ENCODE data around the gene DOCK7.
A peak's percentile ranks its signal among the peaks of the same experiment; 100 is the strongest.
"Not testable (repeated sequence)": the region's sequence is repeated elsewhere in the genome, so short reads cannot be mapped to it uniquely, and the experiment has no call there.

Gene DOCK7

DNA sequence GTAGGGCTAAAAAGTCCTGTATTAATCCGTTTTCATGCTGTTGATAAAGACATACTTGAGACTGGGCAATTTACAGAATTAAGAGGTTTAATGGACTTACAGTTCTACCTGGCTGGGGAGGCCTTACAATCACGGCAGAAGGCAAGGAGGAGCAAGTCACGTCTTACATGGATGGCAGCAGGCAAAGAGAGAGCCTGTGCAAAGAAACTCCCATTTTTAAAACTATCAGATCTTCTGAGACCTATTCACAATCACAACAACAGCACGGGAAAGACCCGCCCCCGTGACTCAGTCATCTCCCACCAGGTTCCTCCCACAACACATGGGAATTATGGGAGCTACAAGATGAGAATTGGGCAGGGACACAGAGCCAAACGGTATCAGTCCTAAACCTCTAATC, 6.3 kb upstream of the DOCK7 start:
- not testable (repeated sequence) for DNase-seq (ENCODE audit: low spot score)

DNA sequence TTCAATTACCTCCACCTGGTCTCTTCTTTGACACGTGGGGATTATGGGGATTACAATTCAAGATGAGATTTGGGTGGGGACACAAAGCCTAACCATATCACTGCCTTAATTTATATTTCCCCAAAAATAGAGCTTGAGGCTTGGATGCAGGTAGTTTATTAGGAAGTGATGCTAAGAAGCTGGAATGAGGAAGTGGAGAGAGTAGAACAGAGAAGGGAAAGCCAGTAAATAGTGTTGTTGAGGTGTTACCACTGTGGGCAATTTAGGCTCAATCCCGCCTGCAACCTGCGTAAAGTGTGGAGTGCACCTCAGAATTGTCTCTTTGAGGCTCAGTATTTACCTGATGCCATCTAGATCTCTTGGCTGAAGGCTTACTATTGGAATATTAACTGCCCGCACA, 4.9 kb upstream of the DOCK7 start:
- DNase-seq (ENCODE audit: low spot score), result no peak

DNA sequence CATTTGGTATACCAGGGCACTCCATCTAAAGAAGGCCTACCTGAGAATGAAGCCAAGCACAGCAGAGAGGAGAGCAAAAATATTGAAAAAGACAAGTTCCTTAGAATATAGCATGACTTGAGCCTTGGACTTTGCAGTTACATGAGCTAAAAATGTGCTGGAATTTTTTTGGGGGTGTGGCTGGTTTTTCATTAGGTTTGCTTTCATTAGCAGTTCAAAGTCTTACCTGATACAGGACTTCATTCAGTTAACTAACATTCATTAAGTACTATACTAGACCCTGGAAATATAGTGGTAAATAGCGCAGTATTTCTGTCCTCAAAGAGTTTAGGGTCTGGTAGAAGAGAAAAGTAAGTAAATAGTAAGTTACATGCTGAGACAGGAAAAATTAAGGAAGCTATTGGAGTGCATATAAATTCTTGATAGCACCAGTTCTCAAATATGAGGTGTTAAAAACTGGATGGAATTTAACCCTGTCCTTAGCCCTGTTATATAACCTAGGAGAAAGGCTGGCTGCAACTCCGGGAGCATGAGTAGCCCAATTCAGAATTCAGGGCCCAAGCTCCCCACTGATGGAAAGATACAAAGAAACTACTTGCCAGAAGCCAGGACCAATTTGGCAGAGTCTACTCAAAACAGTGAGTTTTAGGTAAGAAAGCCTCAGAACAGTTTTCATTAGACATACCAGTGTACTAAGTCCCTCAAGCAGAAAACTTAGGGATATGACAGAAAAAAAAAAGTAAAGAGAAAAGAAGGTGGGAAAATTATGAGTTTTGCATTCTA, 3.1 kb upstream of the DOCK7 start:
- DNase-seq (ENCODE audit: low spot score), result no peak

DNA sequence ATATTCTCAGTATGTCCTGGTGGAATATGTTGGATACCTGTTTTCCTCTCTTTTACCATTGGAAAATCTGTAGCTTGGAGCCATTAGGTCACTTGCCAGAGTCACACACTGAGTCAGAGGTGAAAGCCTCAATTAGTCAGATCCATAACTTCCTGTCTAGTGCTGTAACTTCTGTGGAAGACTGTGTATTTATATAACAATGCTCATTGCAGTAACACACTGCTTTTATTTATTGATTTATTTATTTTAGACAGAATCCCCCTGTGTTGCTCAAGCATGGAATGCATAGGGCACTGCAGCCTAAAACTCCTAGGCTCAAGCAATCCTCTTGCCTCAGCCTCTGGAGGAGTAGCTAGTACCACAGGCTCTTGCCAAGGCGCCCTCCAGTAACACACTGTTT, 1.3 kb upstream of the DOCK7 start:
- peak; percentile 98 for DNase-seq (ENCODE audit: low spot score)

DNA sequence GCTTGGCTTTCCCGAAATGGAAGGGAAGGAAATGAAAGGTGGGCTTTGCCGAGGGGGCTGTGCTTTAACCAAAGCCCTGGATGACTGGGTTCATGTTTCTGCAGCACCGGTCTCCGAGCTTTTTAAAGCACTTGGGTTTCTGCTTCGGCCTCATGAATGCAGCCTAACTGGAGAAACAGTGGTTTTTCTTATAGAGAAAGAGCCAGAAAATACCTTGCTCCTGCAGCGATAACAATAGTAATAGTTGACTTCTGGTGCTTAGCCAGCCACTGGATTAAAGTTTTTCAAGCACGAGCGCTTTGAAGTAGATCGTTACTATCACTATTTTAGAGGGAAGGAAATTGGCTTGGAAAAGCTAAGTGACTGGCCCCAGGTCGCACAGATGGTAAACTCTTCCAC, 500 bp upstream of the DOCK7 start:
- DNase-seq (ENCODE audit: low spot score), result peak; percentile 70

DNA sequence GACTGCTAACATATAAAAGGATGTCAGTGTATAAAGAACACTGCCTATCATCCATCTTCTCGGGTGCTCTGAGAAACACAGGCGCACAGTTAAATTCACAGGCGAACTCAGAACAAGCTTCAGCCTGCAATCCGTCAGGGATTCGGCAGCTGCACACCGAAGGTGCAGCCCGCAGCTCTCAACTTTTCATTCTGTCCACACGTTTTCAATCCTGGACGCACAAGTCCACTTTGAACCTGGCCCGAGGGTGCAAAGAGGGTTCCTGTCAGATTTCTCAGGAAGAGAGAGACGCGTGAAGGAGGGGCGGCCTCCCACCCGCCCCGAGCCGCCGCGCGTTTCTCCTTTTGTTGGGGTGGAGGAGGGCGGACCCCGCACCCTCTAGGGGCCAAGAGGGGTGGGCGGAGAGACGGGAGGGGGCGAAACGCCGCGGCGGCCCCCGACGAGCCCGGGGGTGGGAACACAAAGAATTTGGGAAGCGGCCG, 724 bp downstream of the DOCK7 start:
- DNase-seq (ENCODE audit: low spot score), result peak; percentile 63

DNA sequence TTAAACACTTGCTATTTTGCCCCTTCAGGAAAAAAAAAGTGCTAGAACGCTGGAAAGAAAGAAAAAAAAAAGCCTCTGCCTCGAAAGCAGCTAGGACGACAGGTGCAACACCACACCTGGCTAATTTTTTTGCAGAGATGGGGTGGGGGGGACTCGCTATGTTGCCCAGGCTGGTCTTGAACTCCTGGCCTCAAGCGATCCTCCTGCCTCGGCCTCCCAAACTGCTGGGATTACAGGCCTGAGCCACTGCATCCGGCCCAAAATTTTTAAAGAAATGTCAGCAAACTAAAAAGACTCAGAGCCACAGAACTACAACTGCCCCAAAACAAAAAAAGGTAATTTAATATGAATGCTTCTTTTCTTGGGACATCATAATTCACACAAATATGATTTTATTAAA, 1.4 kb downstream of the DOCK7 start:
- no peak for DNase-seq (ENCODE audit: low spot score)

DNA sequence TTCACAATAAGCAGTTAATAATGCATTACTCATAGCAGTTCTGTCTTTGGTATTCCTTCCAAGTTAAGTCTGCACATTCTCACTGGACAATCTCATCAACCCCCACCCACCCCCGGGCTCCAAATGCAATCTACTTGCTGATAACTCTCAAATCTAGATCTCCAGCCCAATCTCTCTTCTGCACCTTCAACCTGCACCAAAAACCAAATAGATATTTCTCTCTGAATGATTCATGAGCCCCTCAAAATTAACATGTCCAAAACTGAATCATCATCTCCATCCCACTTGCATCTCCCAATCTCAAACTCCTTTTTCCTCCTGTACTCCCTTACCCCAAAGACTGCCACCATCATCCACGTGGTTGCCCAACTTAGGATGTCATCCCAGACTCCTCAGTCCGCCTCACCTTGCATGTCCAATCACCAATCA, 2.7 kb downstream of the DOCK7 start:
- DNase-seq (ENCODE audit: low spot score), result no peak

DNA sequence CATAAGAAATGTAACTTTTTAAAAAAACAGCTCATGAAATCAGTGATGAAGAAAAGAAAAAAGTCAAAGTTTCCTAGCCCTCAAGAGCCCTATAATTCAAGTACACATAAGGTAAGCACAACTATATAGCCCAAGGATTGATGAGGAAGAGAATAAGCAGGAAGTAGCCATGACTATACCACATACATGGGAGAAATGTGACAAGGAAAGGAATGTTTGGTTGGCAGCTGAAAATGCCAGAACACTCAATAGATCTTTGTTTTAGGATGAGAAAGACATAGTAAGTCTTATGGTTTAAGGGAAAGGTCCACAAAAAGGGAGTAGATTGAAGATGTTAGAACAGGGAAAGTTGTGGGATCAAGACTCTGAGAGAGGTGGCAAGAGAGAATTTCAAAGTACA, 5.7 kb downstream of the DOCK7 start:
- no peak for DNase-seq (ENCODE audit: low spot score)

DNA sequence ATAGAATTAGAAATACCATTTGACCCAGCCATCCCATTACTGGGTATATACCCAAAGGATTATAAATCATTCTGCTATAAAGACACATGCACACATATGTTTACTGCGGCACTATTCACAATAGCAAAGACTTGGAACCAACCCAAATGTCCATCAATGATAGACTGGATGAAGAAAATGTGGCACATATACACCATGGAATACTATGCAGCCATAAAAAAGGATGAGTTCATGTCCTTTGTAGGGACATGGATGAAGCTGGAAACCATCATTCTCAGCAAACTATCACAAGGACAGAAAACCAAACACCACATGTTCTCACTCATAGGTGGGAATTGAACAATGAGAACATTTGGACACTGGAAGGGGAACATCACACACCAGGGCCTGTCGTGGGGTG, 7.2 kb downstream of the DOCK7 start:
- DNase-seq (ENCODE audit: low spot score), result not testable (repeated sequence)

DNA sequence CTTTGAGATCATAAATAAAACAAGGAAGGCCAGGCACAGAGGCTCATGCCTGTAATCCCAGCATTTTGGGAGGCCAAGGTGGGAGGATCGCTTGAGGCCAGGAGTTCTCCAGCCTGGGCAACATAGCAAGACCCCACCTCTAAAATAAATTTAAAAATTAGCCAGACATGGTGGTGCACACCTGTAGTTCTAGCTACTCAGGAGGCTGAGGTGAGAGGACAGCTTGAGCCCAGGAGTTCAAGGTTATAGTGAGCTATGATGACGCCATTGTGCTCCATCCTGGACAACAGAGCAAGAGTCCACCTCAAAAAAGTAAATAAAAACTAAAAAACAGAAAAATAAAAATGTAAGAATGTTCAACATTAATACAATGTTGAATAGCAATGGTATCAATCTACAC, 10.4 kb downstream of the DOCK7 start:
- not testable (repeated sequence) for DNase-seq (ENCODE audit: low spot score)

DNA sequence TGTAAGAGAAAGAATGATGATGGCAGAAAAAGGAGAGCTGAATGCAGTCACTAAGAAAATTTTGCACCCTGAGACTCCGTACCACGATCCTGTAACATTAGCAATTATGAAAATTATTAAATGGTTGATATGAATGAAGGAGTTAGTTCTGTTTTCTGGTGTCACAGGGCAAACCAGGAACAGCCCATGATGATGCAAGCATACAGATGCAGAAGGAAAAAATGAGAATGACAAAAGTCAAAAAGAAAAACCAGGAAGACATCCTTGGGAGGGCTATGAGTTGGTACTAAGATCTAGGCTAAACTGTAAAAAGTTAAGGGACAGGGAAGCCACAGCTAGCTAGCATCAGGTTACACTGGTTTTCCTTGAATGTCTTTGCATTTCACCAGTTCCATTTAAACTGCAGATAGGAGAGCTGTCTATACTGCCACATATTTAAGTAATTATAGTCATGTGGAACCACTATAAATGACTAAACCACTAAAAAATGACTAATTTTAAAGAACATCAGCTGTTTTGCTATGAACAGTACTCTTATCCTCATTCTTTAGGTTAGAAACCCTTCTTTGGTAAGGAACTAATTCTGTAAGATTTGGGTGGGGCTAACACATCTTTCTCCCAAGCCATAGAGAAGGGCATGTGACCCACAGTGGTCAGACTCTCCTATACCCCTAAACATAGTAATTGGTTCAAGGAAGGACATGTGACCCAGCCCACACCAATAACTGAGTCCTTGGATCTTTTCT, 11.4 kb downstream of the DOCK7 start:
- DNase-seq (ENCODE audit: low spot score), result peak; percentile 24

DNA sequence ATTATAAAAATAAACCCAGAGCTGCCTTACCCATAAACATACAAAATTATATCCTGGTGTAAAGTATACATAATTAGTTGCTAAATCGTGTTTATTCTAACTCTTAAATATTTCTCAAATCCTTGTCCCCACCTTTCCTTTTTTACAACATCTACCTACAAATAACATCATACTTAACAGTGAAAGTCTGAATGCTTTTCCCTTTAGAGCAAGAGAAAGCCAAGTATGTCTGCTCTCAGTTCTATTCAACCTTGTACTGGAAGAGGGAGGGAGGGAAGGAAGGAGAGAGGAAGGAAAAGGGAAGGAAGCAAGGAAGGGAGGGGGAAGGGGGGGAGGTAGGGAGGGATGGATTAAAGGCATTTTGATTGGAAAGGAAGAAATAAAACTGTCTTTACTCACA, 14.6 kb downstream of the DOCK7 start:
- DNase-seq (ENCODE audit: low spot score), result no peak

DNA sequence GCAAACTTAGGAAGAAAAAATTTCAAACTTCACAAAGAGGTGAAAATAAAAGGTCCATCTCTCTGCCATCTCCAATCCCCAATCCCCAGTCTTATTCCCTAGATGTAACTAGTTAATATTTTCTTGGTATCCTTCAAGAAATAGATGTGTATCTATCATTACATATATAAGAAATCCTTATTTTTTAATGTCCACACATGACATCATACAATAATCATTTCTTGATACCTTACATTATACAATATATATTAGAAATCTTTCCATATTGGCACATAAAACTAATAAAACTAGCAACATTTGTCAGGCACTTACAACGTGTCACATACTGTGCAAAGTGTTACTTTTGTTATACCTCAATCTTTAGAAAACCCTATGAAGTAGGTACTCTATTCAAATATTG, 16.2 kb downstream of the DOCK7 start:
- no peak for DNase-seq (ENCODE audit: low spot score)

DNA sequence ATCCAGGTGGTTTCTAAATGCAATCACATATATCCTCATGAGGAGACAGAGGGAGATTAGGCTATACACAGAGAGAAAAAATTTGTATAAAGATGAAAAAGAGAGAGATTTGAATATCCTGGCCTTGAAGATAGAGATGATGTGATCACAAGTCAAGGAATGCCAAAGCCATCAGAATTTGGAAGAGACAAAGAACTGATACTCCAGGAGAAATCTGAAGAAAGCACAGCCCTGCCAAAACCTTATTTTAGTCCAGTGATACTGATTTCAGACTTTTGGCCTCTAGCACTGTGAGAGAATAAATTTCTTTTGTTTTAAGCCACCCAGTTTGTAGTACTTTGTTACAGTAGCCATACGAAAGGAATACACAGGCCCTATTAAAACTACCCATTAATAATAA, 33.4 kb downstream of the DOCK7 start:
- DNase-seq (ENCODE audit: low spot score), result no peak

DNA sequence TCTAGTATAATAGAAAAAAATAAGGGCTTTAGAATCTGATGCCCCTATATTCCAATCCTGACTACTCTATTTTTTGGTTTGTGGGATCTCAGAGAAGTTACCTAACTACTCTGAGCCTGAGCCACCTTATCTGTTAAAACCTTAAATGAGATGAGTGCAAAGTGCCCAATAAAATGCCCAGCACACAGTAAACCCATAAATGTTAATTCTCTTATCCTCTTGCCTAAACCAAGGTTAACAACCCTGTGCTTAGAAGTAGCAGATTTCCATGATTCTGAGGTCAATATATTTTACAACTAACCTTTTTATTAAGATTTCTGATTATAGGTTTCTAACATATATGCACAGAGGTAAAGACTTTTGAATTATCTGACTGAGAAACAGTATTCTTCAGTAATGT, 35.8 kb downstream of the DOCK7 start:
- DNase-seq (ENCODE audit: low spot score), result no peak

DNA sequence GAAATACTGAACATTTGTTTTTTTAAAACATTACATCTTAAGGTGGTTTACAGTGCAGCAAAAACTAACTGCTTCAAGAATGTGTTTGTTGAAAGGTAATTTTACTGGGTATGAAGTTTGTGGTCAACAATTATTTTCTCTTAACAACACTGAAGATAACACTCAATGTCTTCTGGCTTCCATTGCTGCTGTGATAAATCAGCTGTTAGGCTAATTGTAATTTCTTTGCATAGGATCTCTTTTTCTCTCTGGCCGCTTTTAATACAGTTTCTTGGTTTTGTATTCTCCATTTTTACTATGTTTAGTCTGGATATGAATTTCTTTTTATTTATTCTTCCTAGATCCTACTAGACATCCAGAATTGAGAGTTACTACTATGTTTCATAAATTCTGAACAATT, 44.9 kb downstream of the DOCK7 start:
- no peak for DNase-seq (ENCODE audit: low spot score)

DNA sequence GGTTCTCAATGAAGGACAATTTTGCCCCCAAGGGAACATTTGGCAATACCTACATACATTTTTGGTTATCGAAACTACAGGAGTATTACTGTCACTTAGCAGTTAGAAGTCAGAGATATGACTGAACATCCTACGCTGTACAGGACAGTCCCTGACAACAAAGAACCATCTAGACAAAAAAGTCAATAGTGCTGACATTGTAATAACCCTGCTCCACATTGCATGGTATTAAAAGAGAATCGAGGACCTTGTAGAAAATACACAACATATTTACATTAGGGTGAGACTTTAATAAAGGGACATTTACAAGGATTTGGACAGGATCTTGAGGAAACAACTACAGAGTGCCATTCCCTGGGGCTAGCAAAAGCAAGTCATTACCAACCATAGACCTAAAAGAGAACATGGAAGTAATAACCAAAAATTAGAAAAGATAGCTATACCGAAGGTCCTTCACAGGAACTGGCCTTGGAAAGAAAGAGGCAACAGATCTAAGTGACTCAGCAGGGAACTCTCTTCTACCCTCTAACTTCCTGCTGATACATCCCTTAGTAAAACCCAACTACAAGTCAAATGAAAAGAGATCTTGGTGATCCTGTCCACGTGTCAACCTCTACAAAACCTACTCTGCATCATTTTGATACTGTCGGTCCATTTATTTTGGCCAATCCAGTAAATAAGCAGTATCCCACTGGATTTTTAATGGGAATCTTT, 50.6 kb downstream of the DOCK7 start:
- peak; percentile 36 for DNase-seq (ENCODE audit: low spot score)

DNA sequence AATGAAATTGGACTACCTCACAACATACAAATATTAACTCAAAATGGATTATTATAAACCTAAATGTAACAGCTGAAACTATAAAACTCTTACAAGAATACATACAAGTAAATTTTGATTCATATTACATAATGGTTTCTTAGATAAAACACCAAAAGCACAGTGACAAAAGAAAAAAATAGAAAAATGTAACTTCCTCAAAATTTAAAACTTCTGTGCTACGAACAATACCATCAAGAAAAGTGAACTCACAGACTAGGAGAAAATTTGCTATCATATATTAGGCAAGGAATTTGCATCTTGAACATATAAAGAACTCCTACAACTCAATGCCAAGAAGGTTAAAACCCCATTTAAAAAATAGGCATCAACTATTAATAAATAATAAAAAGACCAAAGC, 59.7 kb downstream of the DOCK7 start:
- no peak for DNase-seq (ENCODE audit: low spot score)

DNA sequence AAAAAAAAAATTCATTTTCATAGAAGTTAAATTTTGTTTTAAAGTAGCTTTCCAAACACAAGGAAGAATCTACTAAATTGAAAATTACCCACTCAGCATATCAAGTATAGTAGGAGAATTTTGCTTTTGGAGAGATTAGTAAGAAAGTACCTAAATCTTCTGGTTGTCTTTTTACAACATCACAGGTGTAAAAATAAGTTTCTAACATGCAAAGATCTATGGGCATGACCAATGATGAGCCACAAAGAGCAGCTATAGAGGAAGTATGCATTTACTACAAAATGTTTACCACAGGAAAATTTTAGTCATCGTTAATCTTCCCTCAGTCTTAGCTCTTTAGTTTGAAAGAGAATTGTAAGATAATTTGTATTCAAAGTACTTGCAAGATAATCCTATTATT, 62.8 kb downstream of the DOCK7 start:
- peak; percentile 15 for DNase-seq (ENCODE audit: low spot score)

DNA sequence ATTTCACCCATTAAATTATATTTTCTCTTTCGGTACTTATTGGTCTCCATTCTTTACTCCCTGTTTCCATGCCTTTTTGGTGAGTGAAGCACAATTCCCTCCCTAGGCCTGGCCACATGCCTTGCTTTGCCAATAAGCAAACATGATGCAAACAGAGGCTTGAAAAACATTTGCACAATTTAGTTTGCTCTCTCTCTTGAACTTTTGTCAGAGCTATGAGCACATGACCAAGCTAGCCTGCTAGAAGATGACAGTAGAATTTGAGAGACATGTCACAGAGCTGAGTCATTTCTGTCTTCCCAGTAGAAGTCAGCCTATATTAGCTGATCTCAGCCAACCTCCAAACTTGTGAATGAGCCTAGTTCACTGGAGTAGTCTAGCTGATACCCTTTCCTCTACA, 66.3 kb downstream of the DOCK7 start:
- DNase-seq (ENCODE audit: low spot score), result peak; percentile 76

DNA sequence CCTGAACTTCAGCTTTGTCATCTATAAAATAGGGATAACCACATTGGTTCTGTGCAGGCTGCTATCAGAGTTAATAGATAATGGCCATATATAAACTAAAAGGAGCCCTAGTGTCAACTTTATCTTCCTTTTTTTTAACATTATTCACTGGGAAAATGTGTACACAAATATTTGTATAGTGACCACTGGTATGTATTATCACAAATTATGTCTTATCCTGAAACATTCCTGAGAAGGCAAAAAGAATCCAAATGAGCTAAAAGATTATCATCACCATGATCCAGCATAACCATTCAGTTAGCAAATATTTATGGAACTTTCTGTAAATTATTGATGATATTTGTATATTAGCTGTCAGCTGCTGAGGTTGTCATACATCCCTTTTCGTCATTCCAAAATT, 74.3 kb downstream of the DOCK7 start:
- no peak for DNase-seq (ENCODE audit: low spot score)

DNA sequence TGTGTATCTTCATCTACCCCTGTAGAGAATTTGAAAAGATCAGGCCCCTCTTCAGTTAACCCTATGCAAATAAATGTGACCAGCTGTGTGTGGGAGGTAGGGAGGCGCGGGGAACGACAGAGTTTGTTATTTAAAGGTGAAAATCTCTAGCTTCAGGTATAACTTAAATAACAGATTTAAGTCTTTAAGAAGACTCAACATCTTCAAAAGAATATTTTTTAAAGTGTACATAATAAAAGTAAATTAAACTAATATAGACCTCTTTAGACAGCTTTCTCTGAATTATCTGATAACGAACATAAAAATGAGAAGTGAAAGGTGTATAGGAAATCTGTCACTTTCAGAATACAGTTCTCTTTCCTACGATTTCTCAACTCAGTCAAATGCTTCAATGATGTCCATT, 74.9 kb downstream of the DOCK7 start:
- no peak for DNase-seq (ENCODE audit: low spot score)
